Liver (tissue), 9 donors: Measurements from ENCODE around the gene TAS2R41. TPM values are rescaled to one million over a fixed set of nuclear protein-coding genes. Genes with fewer than 3 reads are reported as not detected.

Experiments
- DNase-seq: peaks from one replicate; pipeline ENCODE4 v3.0.0-alpha.2; 2017; ENCODE audit warnings: low spot score
- H3K27ac ChIP-seq, 2 donors: one replicate each; pipeline ENCODE4 v1.7.0; 2013; ENCODE audit warnings: inconsistent platforms in 2 of 2, low read length in 2 of 2, control low read depth in 1 of 2, low read depth in 1 of 2, mild to moderate bottlenecking in 1 of 2
- H3K27me3 ChIP-seq, 4 donors: one replicate each; pipeline versions ENCODE4 v1.6.1 to v1.7.0; 2013; ENCODE audit warnings: low read length in 3 of 4, inconsistent platforms in 1 of 4, mild to moderate bottlenecking in 1 of 4, moderate library complexity in 1 of 4; ENCODE audit not compliant: control insufficient read depth in 4 of 4, insufficient read depth in 4 of 4
- H3K36me3 ChIP-seq, 4 donors: one replicate each; pipeline versions ENCODE4 v1.6.1 to v1.7.0; 2013; ENCODE audit warnings: low read length in 3 of 4, mild to moderate bottlenecking in 3 of 4, low read depth in 1 of 4, moderate library complexity in 1 of 4; ENCODE audit not compliant: control insufficient read depth in 4 of 4, insufficient read depth in 3 of 4
- H3K4me1 ChIP-seq, 4 donors: one replicate each; pipeline versions ENCODE4 v1.6.1 to v1.7.0; 2013; ENCODE audit warnings: low read length in 3 of 4, mild to moderate bottlenecking in 3 of 4, moderate library complexity in 1 of 4; ENCODE audit not compliant: control insufficient read depth in 4 of 4, insufficient read depth in 4 of 4
- H3K4me3 ChIP-seq, 3 donors: one replicate each; pipeline versions ENCODE4 v1.6.1 to v1.7.0; 2013; ENCODE audit warnings: low read length in 3 of 3, control low read depth in 1 of 3, low read depth in 1 of 3, mild to moderate bottlenecking in 1 of 3
- H3K9ac ChIP-seq, 2 donors: one replicate each; pipeline ENCODE4 v1.7.0; 2013; ENCODE audit warnings: low read length in 2 of 2, mild to moderate bottlenecking in 2 of 2, moderate library complexity in 2 of 2, control low read depth in 1 of 2, low read depth in 1 of 2
- H3K9me3 ChIP-seq, 4 donors: one replicate each; pipeline versions ENCODE4 v1.6.1 to v1.7.0; 2013; ENCODE audit warnings: low read length in 3 of 4; ENCODE audit not compliant: control insufficient read depth in 4 of 4
- CTCF ChIP-seq: fragments of 150-350 bp; IDR thresholded peaks from 2 replicates; pipeline ENCODE4 v1.5.1; 2017; ENCODE audit warnings: improper control_type of control experiment, low read depth, low read length; ENCODE audit not compliant: missing input control
- EGR1 ChIP-seq, 2 donors: IDR thresholded peaks; 2 replicates each; pipeline ENCODE4 v1.6.1; 2016 to 2018; ENCODE audit warnings: antibody characterized with exemption in 2 of 2, low read depth in 2 of 2
- FOXA1 ChIP-seq: IDR thresholded peaks from 2 replicates; pipeline ENCODE4 v1.6.1; 2016; ENCODE audit warnings: antibody characterized with exemption
- FOXA2 ChIP-seq: IDR thresholded peaks from 2 replicates; pipeline ENCODE4 v1.6.1; 2016; ENCODE audit warnings: antibody characterized with exemption
- GABPA ChIP-seq, 2 donors: IDR thresholded peaks in 1 of 2; conservative IDR thresholded peaks in 1 of 2; 2 replicates each; pipeline ENCODE4 v1.6.1; 2016; ENCODE audit warnings: antibody characterized with exemption in 2 of 2, mild to moderate bottlenecking in 1 of 2, moderate library complexity in 1 of 2
- HNF4A ChIP-seq, 2 donors: conservative IDR thresholded peaks; 2 replicates each; pipeline ENCODE4 v1.6.1; 2016; ENCODE audit warnings: antibody characterized with exemption in 2 of 2, mild to moderate bottlenecking in 2 of 2
- HNF4G ChIP-seq: IDR thresholded peaks from 2 replicates; pipeline ENCODE4 v1.6.1; 2016; ENCODE audit warnings: antibody characterized with exemption
- JUND ChIP-seq, 2 donors: IDR thresholded peaks; 2 replicates each; pipeline ENCODE4 v1.6.1; 2016; ENCODE audit warnings: antibody characterized with exemption in 2 of 2
- NR2F2 ChIP-seq: IDR thresholded peaks from 2 replicates; pipeline ENCODE4 v1.6.1; 2016; ENCODE audit warnings: antibody characterized with exemption
- RAD21 ChIP-seq, 2 donors: IDR thresholded peaks; 2 replicates each; pipeline ENCODE4 v1.6.1; 2016; ENCODE audit warnings: antibody characterized with exemption in 2 of 2, mild to moderate bottlenecking in 2 of 2
- REST ChIP-seq: IDR thresholded peaks from 2 replicates; pipeline ENCODE4 v1.6.1; 2016; ENCODE audit warnings: antibody characterized with exemption, mild to moderate bottlenecking
- RXRA ChIP-seq, 2 donors: IDR thresholded peaks; 2 replicates each; pipeline ENCODE4 v1.6.1; 2017 to 2018; ENCODE audit warnings: antibody characterized with exemption in 2 of 2, mild to moderate bottlenecking in 1 of 2
- SP1 ChIP-seq: IDR thresholded peaks from 2 replicates; pipeline ENCODE4 v1.6.1; 2018; ENCODE audit warnings: antibody characterized with exemption, mild to moderate bottlenecking
- TAF1 ChIP-seq: conservative IDR thresholded peaks from 2 replicates; pipeline ENCODE4 v1.6.1; 2016; ENCODE audit warnings: antibody characterized with exemption, mild to moderate bottlenecking
- YY1 ChIP-seq: IDR thresholded peaks from 2 replicates; pipeline ENCODE4 v1.6.1; 2016; ENCODE audit warnings: antibody characterized with exemption, mild to moderate bottlenecking
- WGBS: extraction: QIAGEN DNeasy Blood & Tissue Kit; methylation state at CpG from one replicate; pipeline ENCODE4 v1.1.7; 2013; 5-methylcytosine and 5-hydroxymethylcytosine counted together
- polyA plus RNA-seq, 2 donors: library from polyadenylated mRNA; stranded (reverse) in 1 of 2; unstranded in 1 of 2; fragments of 200-250 nt in 1 of 2; fragments of >200 nt in 1 of 2; fragmentation: Nextera tagmentation in 1 of 2; extraction: Ambion mirVana in 1 of 2; gene quantifications; one replicate each; pipeline versions ENCODE4 v1.2.1 to v1.2.3, GENCODE V29; 2013 to 2015
- total RNA-seq, 2 donors: library from RNA; depleted of rRNA; stranded (reverse); fragments of >200 nt; gene quantifications; one replicate each; pipeline ENCODE4 v1.2.3, GENCODE V29; 2014
- TF ChIP-seq, protein P1 (sequence below): IDR thresholded peaks from 2 replicates; pipeline ENCODE4 v1.6.1; 2016; ENCODE audit warnings: antibody characterized with exemption
- TF ChIP-seq, protein P2 (sequence below): IDR thresholded peaks from 2 replicates; pipeline ENCODE4 v1.6.1; 2016; ENCODE audit warnings: antibody characterized with exemption
- TF ChIP-seq, protein P3 (sequence below): IDR thresholded peaks from 2 replicates; pipeline ENCODE4 v1.6.1; 2016; ENCODE audit warnings: antibody characterized with exemption
- donor health status: healthy.
- donor health status: healthy.
- donor health status: healthy.
- donor health status: healthy.
- donor health status: healthy.

TAS2R41 gene
- total and polyA plus RNA-seq, 4 donors, result 0.25 TPM; not detected in 3

- H3K9ac ChIP-seq, result no peak overlapping the region
- H3K27ac ChIP-seq, result no peak overlapping the region
- H3K27me3 ChIP-seq, result no peaks in the 10 kb centered on the region
- no peak for TF ChIP-seq JUND (IDR thresholded peaks at IDR 0.05)
- TF ChIP-seq FOXA2, result no peak
- no peak for TF ChIP-seq GABPA (IDR thresholded peaks at IDR 0.05 in 1 of 2, conservative IDR thresholded peaks at IDR 0.05 in 1 of 2)
- TF ChIP-seq HNF4G, result no peak
- TF ChIP-seq YY1, result no peak
- no peak for TF ChIP-seq TAF1
- TF ChIP-seq, protein P1, sequence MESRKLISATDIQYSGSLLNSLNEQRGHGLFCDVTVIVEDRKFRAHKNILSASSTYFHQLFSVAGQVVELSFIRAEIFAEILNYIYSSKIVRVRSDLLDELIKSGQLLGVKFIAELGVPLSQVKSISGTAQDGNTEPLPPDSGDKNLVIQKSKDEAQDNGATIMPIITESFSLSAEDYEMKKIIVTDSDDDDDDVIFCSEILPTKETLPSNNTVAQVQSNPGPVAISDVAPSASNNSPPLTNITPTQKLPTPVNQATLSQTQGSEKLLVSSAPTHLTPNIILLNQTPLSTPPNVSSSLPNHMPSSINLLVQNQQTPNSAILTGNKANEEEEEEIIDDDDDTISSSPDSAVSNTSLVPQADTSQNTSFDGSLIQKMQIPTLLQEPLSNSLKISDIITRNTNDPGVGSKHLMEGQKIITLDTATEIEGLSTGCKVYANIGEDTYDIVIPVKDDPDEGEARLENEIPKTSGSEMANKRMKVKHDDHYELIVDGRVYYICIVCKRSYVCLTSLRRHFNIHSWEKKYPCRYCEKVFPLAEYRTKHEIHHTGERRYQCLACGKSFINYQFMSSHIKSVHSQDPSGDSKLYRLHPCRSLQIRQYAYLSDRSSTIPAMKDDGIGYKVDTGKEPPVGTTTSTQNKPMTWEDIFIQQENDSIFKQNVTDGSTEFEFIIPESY, result no peak
- no peak for TF ChIP-seq EGR1 (IDR thresholded peaks at IDR 0.05; ENCODE audit: low read depth in 2 of 2)
- no peak for TF ChIP-seq CTCF
- TF ChIP-seq, protein P2, sequence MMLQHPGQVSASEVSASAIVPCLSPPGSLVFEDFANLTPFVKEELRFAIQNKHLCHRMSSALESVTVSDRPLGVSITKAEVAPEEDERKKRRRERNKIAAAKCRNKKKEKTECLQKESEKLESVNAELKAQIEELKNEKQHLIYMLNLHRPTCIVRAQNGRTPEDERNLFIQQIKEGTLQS, result no peak
- no peak for TF ChIP-seq RXRA (IDR thresholded peaks at IDR 0.05)
- no peak for TF ChIP-seq REST
- no peak for TF ChIP-seq RAD21 (IDR thresholded peaks at IDR 0.05)
- no peak for TF ChIP-seq NR2F2
- no peak for TF ChIP-seq HNF4A (conservative IDR thresholded peaks at IDR 0.05)
- no peak for TF ChIP-seq FOXA1
- TF ChIP-seq, protein P3, sequence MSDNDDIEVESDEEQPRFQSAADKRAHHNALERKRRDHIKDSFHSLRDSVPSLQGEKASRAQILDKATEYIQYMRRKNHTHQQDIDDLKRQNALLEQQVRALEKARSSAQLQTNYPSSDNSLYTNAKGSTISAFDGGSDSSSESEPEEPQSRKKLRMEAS, result no peak
- TF ChIP-seq SP1, result no peak
- 87% methylated on average over 3 of the region's 3 CpGs for WGBS
- H3K4me1 ChIP-seq, result peaks cover 3 to 16% (median 8%) of the 10 kb centered on the region in 4 donors
- H3K9me3 ChIP-seq, result no peaks in the 10 kb centered on the region
- DNase-seq, result no peak
- no peaks in the 10 kb centered on the region for H3K36me3 ChIP-seq
- no peak overlapping the region for H3K4me3 ChIP-seq
Observed at GRCh38 chr7:143484119-143484518, 6.4 kb downstream of the TAS2R41 start.
